ENCODE data around the gene NSRP1.
"Not testable (repeated sequence)": the region's sequence is repeated elsewhere in the genome, so short reads cannot be mapped to it uniquely, and the experiment has no call there.

NSRP1 gene, protein sequence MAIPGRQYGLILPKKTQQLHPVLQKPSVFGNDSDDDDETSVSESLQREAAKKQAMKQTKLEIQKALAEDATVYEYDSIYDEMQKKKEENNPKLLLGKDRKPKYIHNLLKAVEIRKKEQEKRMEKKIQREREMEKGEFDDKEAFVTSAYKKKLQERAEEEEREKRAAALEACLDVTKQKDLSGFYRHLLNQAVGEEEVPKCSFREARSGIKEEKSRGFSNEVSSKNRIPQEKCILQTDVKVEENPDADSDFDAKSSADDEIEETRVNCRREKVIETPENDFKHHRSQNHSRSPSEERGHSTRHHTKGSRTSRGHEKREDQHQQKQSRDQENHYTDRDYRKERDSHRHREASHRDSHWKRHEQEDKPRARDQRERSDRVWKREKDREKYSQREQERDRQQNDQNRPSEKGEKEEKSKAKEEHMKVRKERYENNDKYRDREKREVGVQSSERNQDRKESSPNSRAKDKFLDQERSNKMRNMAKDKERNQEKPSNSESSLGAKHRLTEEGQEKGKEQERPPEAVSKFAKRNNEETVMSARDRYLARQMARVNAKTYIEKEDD

DNA sequence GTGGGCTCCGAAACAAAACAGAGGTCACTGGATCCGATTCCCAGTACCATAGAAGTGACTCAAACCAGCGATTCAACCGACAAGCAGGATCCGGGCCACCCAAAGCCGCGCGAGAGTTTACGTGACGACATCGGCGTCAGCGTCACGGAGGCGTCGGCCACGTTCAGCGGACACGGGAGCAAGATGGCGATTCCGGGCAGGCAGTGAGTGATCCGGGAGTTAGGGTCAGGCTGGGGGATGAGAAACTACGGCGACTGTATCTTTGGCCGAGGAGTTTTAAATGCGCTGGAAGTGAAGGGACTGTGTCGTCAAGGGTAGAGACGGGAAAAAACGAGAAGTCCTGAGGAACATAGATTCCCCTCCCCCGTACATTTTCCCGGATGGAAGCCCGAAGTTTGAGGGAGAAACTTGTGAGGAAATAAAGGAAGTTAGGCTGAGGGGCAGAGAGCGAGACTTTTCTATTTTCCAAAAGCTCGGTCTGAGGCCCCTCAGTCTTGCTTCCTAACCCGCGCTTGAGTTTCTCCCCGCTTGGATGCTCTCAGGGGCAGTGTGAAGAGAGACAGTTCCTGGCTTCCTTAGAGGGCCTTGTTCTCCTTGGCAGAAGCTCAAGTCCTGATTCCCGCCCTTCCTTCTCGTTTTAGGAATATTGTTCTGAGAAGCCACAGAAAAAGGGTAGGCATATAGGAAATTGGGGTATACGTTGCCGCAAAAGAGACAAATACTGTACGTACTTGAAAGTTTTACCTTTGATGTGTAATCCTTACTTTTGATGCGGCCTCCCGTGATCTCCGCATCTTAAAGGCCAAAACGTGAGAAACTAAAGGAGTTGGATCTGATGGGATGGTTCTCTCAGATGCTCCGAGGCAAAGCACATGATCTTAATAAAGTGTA, at the start of gene NSRP1:
Gene NSRP1, plus strand, starts transcription at position 156 of the 891 bp plus-strand sequence. Its CDS starts 28 bp downstream, at position 184.
- in situ Hi-C loops (cut with MboI; ENCODE audit: low sequenced_read_pairs), result loop anchor here (25.0 kb wide), 1 partner anchor 595 kb away; no protein-coding TSS in a partner anchor

DNA sequence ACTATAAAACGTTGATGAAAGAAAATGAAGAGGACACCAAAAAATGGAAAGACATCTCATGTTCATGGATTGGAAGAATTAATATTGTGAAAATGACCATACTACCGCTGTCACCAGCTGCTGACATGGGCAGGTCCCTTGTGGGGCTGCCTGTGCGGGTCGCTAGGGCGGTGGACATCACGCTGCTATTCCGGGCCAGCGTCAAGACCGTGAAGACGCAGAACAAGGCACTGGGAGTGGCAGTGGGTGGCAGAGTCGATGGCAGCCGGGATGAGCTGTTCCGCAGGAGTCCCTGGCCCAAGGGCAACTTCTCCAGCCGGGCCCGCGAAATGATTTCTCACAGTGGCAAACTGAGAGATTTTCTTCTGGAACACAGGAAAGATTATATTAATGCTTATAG, 48.2 kb upstream of the NSRP1 start:
- in situ Hi-C loops (cut with MboI; ENCODE audit: low sequenced_read_pairs), result no loop called here

- in situ Hi-C loops (cut with MboI; ENCODE audit: low sequenced_read_pairs), result no loop called here
These were observed 42.4 kb upstream of the NSRP1 start for GRCh38 chr17:30074254-30074653.

GRCh38 chr17:30074730-30075129, 41.9 kb upstream of the NSRP1 start:
- in situ Hi-C loops (cut with MboI; ENCODE audit: low sequenced_read_pairs), result no loop called here

GRCh38 chr17:30082773-30083172, 33.8 kb upstream of the NSRP1 start:
- in situ Hi-C loops (cut with MboI; ENCODE audit: low sequenced_read_pairs), result no loop called here

DNA sequence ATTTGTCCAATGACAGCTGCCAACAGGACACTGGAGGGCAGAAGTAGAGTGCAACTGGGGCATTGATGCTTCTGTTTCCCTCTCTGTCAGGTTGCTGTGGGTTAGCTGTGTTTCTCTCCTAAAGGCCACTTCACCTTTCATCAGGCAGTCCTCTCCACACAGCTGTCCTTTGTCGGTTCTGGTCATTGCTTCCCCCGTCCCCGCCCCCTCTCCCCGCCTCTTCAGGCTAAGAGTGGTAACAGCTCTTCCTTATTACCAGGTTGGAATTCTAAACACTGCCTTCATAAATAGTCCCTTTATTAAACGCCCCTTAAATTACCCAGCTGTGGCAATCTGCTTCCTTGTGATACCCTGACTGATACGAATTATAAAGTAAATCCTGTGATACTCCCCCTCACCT, 31.8 kb upstream of the NSRP1 start:
- in situ Hi-C loops (cut with MboI; ENCODE audit: low sequenced_read_pairs), result no loop called here

GRCh38 chr17:30086896-30087295, 29.7 kb upstream of the NSRP1 start:
- in situ Hi-C loops (cut with MboI; ENCODE audit: low sequenced_read_pairs), result no loop called here

GRCh38 chr17:30087431-30087830, 29.2 kb upstream of the NSRP1 start:
- in situ Hi-C loops (cut with MboI; ENCODE audit: low sequenced_read_pairs), result not testable (repeated sequence)

- in situ Hi-C loops (cut with MboI; ENCODE audit: low sequenced_read_pairs), result loop anchor here (10.0 kb wide), 1 partner anchor 56 kb away; no protein-coding TSS in a partner anchor
These were observed 25.4 kb upstream of the NSRP1 start for GRCh38 chr17:30091121-30091670.

DNA sequence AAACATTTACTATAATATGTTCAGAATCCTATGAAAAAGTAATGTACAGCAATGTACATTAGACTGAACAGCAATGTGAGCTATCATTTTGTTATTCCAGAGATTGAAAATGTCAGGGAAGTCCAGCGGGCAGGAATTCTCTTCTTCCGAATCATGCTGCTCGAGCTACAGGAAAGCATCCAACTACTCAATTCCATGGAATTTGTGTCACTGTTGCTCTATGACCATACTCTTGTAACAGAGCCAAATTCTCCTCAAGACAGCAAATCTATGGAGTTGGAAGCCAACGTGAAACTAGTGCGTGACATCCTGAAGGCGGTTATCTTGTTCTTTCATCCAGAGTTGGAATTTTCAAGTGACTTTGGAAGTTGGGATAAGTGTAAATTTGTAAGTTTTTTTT, 24.8 kb upstream of the NSRP1 start:
- in situ Hi-C loops (cut with MboI; ENCODE audit: low sequenced_read_pairs), result loop anchor here (10.0 kb wide), 1 partner anchor 57 kb away; no protein-coding TSS in a partner anchor

DNA sequence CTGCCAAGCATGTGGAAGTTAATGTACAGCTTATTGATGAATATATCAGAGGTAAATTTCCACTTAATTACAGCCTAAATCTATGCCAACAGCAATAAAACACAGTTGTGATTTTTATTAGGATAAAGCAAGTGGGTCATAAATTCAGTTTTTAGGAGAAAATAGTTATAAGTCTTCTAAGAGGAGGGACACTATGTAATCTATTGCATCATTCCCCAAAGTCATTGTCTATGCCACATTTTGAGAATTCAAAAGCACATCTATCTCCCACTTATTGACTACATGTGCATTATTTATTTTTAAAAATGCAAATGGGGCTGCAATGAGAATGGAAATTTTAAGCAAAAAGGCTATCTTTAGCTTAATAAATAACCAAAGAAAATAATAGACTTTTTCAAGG, 23.7 kb upstream of the NSRP1 start:
- in situ Hi-C loops (cut with MboI; ENCODE audit: low sequenced_read_pairs), result loop anchor here (10.0 kb wide), 1 partner anchor 58 kb away; no protein-coding TSS in a partner anchor

DNA sequence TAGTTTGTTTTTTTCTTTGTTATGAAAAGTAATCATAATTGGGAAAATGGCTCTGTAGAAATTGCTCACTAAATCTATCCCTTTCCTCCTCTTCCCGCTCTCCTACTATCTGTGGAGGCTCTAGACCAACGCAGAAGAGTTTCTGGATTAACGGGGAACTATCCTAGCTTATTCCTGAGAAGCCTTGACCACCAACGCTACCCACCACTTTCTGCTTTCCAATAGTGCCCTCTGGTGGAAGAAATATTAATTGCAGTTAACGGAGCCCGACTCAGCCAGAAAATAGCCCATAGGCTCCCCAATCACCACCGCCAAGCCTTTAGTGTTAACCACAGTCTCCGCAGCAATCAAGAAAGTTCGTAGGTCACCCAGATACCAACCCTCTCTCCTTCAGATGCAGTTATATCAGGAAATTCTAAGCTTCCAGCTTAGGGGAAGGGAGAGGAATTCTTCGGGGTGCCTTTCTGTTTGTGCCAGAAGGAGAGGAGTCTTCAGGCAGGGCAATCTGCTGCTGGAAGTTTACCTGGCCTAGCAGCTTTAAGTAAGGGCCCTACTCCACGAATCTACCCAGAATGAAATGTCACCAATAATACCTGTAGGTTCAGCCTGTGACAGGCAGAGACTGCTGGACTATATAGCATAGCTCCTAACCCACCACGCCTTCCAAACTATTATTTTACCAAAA, 23.0 kb upstream of the NSRP1 start:
- in situ Hi-C loops (cut with MboI; ENCODE audit: low sequenced_read_pairs), result loop anchor here (10.0 kb wide), 1 partner anchor 59 kb away; no protein-coding TSS in a partner anchor

DNA sequence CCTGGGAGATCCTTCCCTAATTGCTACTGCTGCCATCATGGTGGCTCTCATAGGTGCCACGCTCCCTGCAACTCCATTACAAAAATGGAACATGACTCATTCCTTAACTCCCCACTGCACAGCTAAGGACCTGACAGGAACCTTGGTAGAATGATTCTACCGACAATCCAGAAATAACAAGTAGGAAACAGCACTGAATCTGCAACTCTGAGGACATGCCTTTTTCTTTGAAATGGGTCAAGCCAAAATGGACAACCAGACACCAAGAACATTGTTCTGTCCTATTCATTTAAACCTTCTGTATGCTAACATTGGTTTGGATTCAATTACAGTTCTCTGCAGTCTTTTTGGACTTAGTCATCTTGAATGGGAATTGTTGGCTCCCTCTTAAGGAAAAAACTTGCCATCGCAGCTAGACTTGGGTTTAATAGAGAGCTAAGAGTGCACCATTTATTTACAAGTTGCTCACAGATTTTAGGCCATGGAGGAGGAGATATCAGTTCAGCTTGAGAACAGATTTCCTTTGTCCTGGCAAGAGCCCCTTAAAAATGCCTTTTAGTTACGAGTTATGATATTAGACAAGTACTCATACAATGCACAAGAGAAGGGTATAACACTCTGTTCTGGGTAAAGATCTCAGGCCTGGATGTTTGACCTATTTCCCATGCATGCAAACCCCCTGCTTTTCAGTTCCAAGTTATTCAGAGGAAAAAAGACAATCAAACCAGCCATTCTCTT, 20.9 kb upstream of the NSRP1 start:
- in situ Hi-C loops (cut with MboI; ENCODE audit: low sequenced_read_pairs), result loop anchor here (10.0 kb wide), 1 partner anchor 61 kb away; no protein-coding TSS in a partner anchor

GRCh38 chr17:30101686-30102390, 14.8 kb upstream of the NSRP1 start:
- in situ Hi-C loops (cut with MboI; ENCODE audit: low sequenced_read_pairs), result loop anchor here (25.0 kb wide), 1 partner anchor 610 kb away; no protein-coding TSS in a partner anchor

- in situ Hi-C loops (cut with MboI; ENCODE audit: low sequenced_read_pairs), result loop anchor here (25.0 kb wide), 1 partner anchor 608 kb away; no protein-coding TSS in a partner anchor
These were observed 12.7 kb upstream of the NSRP1 start for GRCh38 chr17:30103921-30104320.

DNA sequence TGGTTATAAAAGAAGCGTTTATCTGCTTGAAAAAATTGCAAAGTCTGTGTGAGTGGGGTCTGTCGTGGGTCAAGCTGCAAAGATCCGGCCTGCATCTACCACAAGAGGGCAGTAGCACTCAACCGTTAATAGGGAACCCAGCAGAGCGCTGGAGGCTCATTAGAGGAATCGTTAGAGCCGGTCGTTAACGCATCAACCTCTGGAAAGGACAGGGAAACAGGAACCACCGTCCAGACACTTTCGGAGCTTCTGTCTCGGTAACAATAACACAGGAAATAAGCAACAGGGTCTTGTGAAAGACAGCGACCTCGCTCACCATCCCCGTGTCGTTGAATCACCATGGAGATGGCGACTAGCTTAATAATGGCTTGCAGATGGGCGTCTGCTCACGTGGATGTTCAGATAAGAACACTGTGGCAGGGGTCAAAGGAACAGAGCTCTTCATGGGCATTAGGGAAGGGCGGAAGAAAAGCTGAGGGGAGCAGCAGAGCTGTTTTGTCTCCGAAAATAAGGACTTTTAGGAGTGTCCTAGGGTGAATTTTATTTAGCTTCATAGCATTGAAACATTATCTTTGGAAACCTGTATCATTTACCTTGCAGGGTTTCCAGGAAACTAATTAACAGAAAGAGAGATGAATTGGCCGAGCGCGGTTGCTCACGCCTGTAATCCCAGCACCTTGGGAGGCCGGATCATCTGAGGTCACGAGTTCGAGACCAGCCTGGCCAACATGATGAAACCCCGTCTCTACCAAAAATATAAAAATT, 11.9 kb upstream of the NSRP1 start:
- in situ Hi-C loops (cut with MboI; ENCODE audit: low sequenced_read_pairs), result loop anchor here (25.0 kb wide), 1 partner anchor 608 kb away; no protein-coding TSS in a partner anchor

DNA sequence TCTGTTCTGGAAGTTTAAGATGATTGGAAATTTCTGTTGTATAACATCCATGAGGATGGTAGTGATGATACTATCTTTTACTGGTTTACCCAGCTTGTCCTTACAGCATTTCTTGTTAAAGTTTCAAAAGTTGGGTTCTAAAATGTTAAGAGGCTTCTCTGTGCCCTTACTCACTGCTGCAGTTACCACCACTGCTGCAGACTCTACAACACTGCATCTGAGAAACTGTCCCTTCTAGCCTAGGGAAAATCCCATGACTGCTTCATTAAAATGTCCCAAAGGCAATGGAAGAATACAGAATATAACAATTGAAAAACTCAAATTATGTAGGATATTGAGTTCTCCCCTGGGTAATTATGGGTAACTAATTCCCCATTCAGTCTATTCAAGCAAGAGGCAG, 3.8 kb upstream of the NSRP1 start:
- in situ Hi-C loops (cut with MboI; ENCODE audit: low sequenced_read_pairs), result loop anchor here (25.0 kb wide), 1 partner anchor 600 kb away; no protein-coding TSS in a partner anchor

- in situ Hi-C loops (cut with MboI; ENCODE audit: low sequenced_read_pairs), result loop anchor here (25.0 kb wide), 1 partner anchor 599 kb away; no protein-coding TSS in a partner anchor
These were observed 3.4 kb upstream of the NSRP1 start for GRCh38 chr17:30113213-30113612.
